Trophoblast cell (in vitro differentiated cells and primary cell): ENCODE results near the gene CYTH1.
A peak's percentile ranks its signal among the peaks of the same experiment; 100 is the strongest.

Source experiments
- DNase-seq, 2 donors: peaks; one replicate each; pipeline ENCODE4 v3.0.0-alpha.2; 2016
- H2AFZ ChIP-seq: 2 replicates; pipeline ENCODE4 v1.6.1; 2013; ENCODE audit warnings: low read length, moderate library complexity, mild to moderate bottlenecking; ENCODE audit not compliant: insufficient read depth, poor library complexity
- H2AK5ac ChIP-seq: 2 replicates; pipeline ENCODE4 v1.6.1; 2013; ENCODE audit warnings: mild to moderate bottlenecking, low read length
- H2BK120ac ChIP-seq: 2 replicates; pipeline ENCODE4 v1.6.1; 2013; ENCODE audit warnings: low read length, mild to moderate bottlenecking, moderate library complexity; ENCODE audit not compliant: insufficient read depth, poor library complexity
- H2BK12ac ChIP-seq: 2 replicates; pipeline ENCODE4 v1.6.1; 2013; ENCODE audit warnings: mild to moderate bottlenecking, low read length, moderate library complexity
- H2BK5ac ChIP-seq: 2 replicates; pipeline ENCODE4 v1.6.1; 2013; ENCODE audit warnings: low read length, low read depth, moderate library complexity, mild to moderate bottlenecking; ENCODE audit not compliant: poor library complexity
- H3K14ac ChIP-seq: 2 replicates; pipeline ENCODE4 v1.6.1; 2013; ENCODE audit warnings: mild to moderate bottlenecking, low read length
- H3K18ac ChIP-seq: 2 replicates; pipeline ENCODE4 v1.6.1; 2013; ENCODE audit warnings: mild to moderate bottlenecking, low read length
- H3K23ac ChIP-seq: 2 replicates; pipeline ENCODE4 v1.6.1; 2013; ENCODE audit warnings: low read length
- H3K27ac ChIP-seq: 2 replicates; pipeline ENCODE4 v1.5.1; 2013; ENCODE audit warnings: low read depth, mild to moderate bottlenecking, inconsistent platforms, low read length, moderate library complexity
- H3K27me3 ChIP-seq: 2 replicates; pipeline ENCODE4 v1.6.1; 2013; ENCODE audit warnings: inconsistent platforms, mild to moderate bottlenecking, low read length, moderate library complexity; ENCODE audit not compliant: insufficient read depth
- H3K36me3 ChIP-seq, 2 experiments: 1 replicate in 1 of 2; 2 replicates in 1 of 2; pipeline ENCODE4 v1.6.1; 2013; ENCODE audit warnings: low read length in 2 of 2, mild to moderate bottlenecking in 2 of 2, moderate library complexity in 1 of 2; ENCODE audit not compliant: insufficient read depth in 2 of 2, control insufficient read depth in 1 of 2
- H3K4ac ChIP-seq: 2 replicates; pipeline ENCODE4 v1.6.1; 2013; ENCODE audit warnings: low read depth, mild to moderate bottlenecking, low read length, moderate library complexity
- H3K4me1 ChIP-seq, 2 experiments: 1 replicate in 1 of 2; 2 replicates in 1 of 2; pipeline ENCODE4 v1.6.1; 2013; ENCODE audit warnings: low read length in 2 of 2, mild to moderate bottlenecking in 2 of 2, moderate library complexity in 1 of 2; ENCODE audit not compliant: insufficient read depth in 2 of 2, control insufficient read depth in 1 of 2
- H3K4me2 ChIP-seq: 2 replicates; pipeline ENCODE4 v1.6.1; 2013; ENCODE audit warnings: inconsistent platforms, mild to moderate bottlenecking, low read length, moderate library complexity
- H3K4me3 ChIP-seq: 2 replicates; pipeline ENCODE4 v1.5.1; 2013; ENCODE audit warnings: mild to moderate bottlenecking, low read depth, low read length, inconsistent platforms
- H3K79me1 ChIP-seq: one replicate; pipeline ENCODE4 v1.6.1; 2013; ENCODE audit warnings: low read length
- H3K79me2 ChIP-seq: 2 replicates; pipeline ENCODE4 v1.6.1; 2013; ENCODE audit warnings: low read length, mild to moderate bottlenecking; ENCODE audit not compliant: control insufficient read depth, insufficient read depth, poor library complexity
- H3K9ac ChIP-seq: 2 replicates; pipeline ENCODE4 v1.6.1; 2013; ENCODE audit warnings: mild to moderate bottlenecking, low read length
- H3K9me3 ChIP-seq: 2 replicates; pipeline ENCODE4 v1.6.1; 2013; ENCODE audit warnings: low read depth, mild to moderate bottlenecking, control low read depth, inconsistent platforms, low read length; ENCODE audit not compliant: insufficient read depth
- H4K12ac ChIP-seq: 2 replicates; pipeline ENCODE4 v1.6.1; 2013; ENCODE audit warnings: low read depth, mild to moderate bottlenecking, low read length, moderate library complexity
- H4K8ac ChIP-seq: 2 replicates; pipeline ENCODE4 v1.6.1; 2013; ENCODE audit warnings: low read depth, mild to moderate bottlenecking, low read length, moderate library complexity
- H4K91ac ChIP-seq: one replicate; pipeline ENCODE4 v1.6.1; 2013; ENCODE audit warnings: low read depth, mild to moderate bottlenecking, low read length, moderate library complexity
- WGBS: extraction: QIAGEN DNeasy Blood & Tissue Kit; methylation state at CpG from one replicate; pipeline ENCODE4 v1.1.7; 2013; ENCODE audit warnings: missing lambda C conversion rate; ENCODE audit not compliant: insufficient read length, insufficient coverage; ENCODE audit errors: extremely low coverage; 5-methylcytosine and 5-hydroxymethylcytosine counted together

The CYTH1 gene

DNA sequence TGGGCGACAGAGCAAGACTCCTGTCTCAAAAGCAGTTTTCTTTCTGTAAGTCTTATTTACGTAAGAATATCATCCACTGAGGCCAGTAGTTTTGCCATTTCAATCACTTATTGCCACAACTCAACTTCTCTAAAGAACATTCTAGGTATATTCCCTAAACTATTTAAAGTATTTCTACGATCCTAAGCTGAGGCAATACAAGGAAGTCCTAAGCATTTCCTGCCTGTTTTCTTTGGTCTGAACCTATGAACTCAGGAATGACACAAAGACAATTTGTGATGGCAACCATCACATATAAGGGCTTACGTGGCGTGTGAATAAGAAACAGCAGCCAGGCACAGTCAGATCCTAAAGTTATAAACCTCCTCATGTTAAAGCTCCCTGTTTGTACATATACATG is 44.3 kb upstream of the CYTH1 start:
- H3K4ac ChIP-seq = no peak overlapping the region
- H3K36me3 ChIP-seq = peaks cover 47 to 61% of the 10 kb centered on the region in 2 experiments
- peaks cover 2% of the 10 kb centered on the region for H3K9me3 ChIP-seq
- no CpG with 5 or more reads among the region's 5 CpGs for WGBS
- H3K18ac ChIP-seq = no peak overlapping the region
- no peak overlapping the region for H2AK5ac ChIP-seq
- H3K4me1 ChIP-seq = peaks cover 6 to 14% of the 10 kb centered on the region in 2 experiments
- H3K79me2 ChIP-seq = no peaks in the 10 kb centered on the region
- no peak overlapping the region for H3K4me2 ChIP-seq
- H3K14ac ChIP-seq = no peak overlapping the region
- no peak overlapping the region for H4K8ac ChIP-seq
- H3K4me3 ChIP-seq = no peak overlapping the region
- H2BK12ac ChIP-seq = no peak overlapping the region
- no peaks in the 10 kb centered on the region for H3K79me1 ChIP-seq
- no peak overlapping the region for H2BK120ac ChIP-seq
- no peak overlapping the region for H3K27ac ChIP-seq
- H3K23ac ChIP-seq = no peak overlapping the region
- H4K12ac ChIP-seq = no peak overlapping the region
- H3K9ac ChIP-seq = no peak overlapping the region
- no peak overlapping the region for H2BK5ac ChIP-seq
- DNase-seq = peak; percentile 43 to 86
- H4K91ac ChIP-seq = no peak overlapping the region
- H3K27me3 ChIP-seq = no peaks in the 10 kb centered on the region
- no peak overlapping the region for H2AFZ ChIP-seq

- Histone ChIP-seq H3K79me1 (no peaks in the 10 kb centered on the region), H2BK5ac (no peak overlapping the region), H3K18ac (no peak overlapping the region), H3K9ac (no peak overlapping the region), H3K36me3 (peaks cover 49 to 63% of the 10 kb centered on the region in 2 experiments), H4K8ac (no peak overlapping the region), H3K23ac (no peak overlapping the region), H3K27ac (no peak overlapping the region), H4K12ac (no peak overlapping the region), H2BK12ac (no peak overlapping the region), H4K91ac (no peak overlapping the region), H3K27me3 (no peaks in the 10 kb centered on the region), H2AK5ac (no peak overlapping the region), H2BK120ac (no peak overlapping the region), H2AFZ (no peak overlapping the region), H3K4me3 (no peak overlapping the region), H3K9me3 (peaks cover 2% of the 10 kb centered on the region), H3K4me2 (no peak overlapping the region), H3K14ac (no peak overlapping the region), H3K4me1 (peaks cover 6 to 14% of the 10 kb centered on the region in 2 experiments), H3K4ac (no peak overlapping the region), H3K79me2 (no peaks in the 10 kb centered on the region)
- WGBS = no CpG with 5 or more reads among the region's 6 CpGs
- no peak for DNase-seq
These were observed 43.6 kb upstream of the CYTH1 start for GRCh38 chr17:78825696-78826095.

DNA sequence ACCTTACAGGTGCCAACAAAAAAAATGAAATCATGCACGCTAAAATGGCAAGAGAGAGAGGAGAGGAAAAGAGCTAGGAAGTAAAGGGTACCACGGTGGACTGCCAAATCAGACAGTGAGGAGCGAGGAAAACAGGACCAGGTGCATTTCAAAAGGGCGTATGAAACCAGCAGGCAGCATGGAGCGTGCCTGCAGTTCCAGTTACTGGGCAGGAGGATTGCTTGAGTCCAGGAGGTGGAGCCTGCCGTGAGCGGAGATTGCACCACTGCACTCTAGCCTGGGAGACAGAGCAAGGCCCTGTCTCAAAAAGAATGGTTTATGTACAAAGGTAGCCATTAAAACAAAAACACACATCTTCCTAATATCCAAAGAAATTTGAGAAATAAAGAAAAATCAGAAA is 42.2 kb upstream of the CYTH1 start:
- no peak overlapping the region for H3K9ac ChIP-seq
- no peak overlapping the region for H3K4ac ChIP-seq
- H4K91ac ChIP-seq = no peak overlapping the region
- H3K4me2 ChIP-seq = no peak overlapping the region
- H3K36me3 ChIP-seq = peaks cover 58 to 72% of the 10 kb centered on the region in 2 experiments
- no peak overlapping the region for H2BK120ac ChIP-seq
- H3K27ac ChIP-seq = no peak overlapping the region
- peak overlapping the region; percentile 25 for H3K18ac ChIP-seq
- H2AK5ac ChIP-seq = no peak overlapping the region
- no peak overlapping the region for H3K14ac ChIP-seq
- no peak overlapping the region for H2BK12ac ChIP-seq
- no peak overlapping the region for H4K8ac ChIP-seq
- no peaks in the 10 kb centered on the region for H3K79me1 ChIP-seq
- no peak overlapping the region for H2AFZ ChIP-seq
- no CpG with 5 or more reads among the region's 7 CpGs for WGBS
- no peak overlapping the region for H3K4me3 ChIP-seq
- peaks cover 6 to 14% of the 10 kb centered on the region in 2 experiments for H3K4me1 ChIP-seq
- no peak overlapping the region for H2BK5ac ChIP-seq
- H3K79me2 ChIP-seq = no peaks in the 10 kb centered on the region
- no peak overlapping the region for H3K23ac ChIP-seq
- no peaks in the 10 kb centered on the region for H3K27me3 ChIP-seq
- no peak overlapping the region for H4K12ac ChIP-seq
- peak; percentile 65 to 79 for DNase-seq
- peaks cover 2% of the 10 kb centered on the region for H3K9me3 ChIP-seq

DNA sequence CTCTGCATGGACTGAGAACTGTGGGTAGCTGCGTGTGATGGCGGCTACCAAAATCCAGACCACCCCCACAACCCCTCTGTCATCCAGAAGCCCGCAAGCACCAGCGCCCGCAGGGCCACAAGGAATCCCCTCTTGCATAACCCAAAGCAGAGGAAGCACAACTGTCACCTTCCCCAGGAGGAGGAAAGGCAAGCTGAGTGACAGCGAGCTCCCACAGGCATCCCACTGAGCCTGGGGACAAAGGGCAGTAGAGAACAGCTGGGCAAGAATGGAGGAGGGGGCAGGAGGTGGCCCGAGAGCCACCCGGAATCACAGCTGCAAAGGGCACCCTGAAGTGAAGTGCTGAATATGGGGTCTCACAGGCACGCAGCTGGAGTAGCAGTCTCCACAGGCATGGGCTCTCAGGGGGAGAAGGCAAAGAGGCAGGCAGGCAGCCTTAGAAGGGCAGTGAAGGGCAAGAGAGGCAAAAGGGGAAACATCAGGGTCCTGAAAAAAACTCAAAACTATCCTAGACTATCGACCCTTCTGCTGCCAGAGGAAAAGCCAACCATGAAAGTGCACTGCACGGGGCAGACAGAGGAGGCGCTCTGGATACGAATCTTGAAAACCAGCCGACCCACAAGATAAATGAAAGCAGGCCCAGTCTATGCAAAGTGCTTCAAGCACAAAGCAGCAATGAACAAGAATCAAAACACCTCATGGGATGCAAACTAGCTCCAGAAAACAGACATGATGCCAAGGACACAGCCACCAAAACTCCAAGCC is 41.4 kb upstream of the CYTH1 start:
- Histone ChIP-seq H3K27ac (no peak overlapping the region), H3K4ac (no peak overlapping the region), H3K4me3 (no peak overlapping the region), H3K27me3 (no peaks in the 10 kb centered on the region), H4K12ac (no peak overlapping the region), H3K9ac (no peak overlapping the region), H4K91ac (no peak overlapping the region), H2BK5ac (no peak overlapping the region), H3K79me2 (no peaks in the 10 kb centered on the region), H3K9me3 (peaks cover 2% of the 10 kb centered on the region), H3K23ac (no peak overlapping the region), H2BK120ac (no peak overlapping the region), H3K18ac (peak overlapping the region; percentile 8), H2AFZ (no peak overlapping the region), H4K8ac (no peak overlapping the region), H2BK12ac (no peak overlapping the region), H2AK5ac (no peak overlapping the region), H3K4me2 (no peak overlapping the region), H3K14ac (no peak overlapping the region), H3K4me1 (peaks cover 6 to 14% of the 10 kb centered on the region in 2 experiments), H3K36me3 (peaks cover 55 to 73% of the 10 kb centered on the region in 2 experiments), H3K79me1 (no peaks in the 10 kb centered on the region)
- WGBS = no CpG with 5 or more reads among the region's 14 CpGs
- DNase-seq = peak; percentile 85 to 87
